Measurements from ENCODE around the gene OR6K3. TPM values are rescaled to one million over a fixed set of nuclear protein-coding genes. Genes with fewer than 3 reads are reported as not detected.

OR6K3 gene
- polyA plus RNA-seq, 2 of the 4 experiments (the other 2 are of a cell fraction), result not detected

DNA sequence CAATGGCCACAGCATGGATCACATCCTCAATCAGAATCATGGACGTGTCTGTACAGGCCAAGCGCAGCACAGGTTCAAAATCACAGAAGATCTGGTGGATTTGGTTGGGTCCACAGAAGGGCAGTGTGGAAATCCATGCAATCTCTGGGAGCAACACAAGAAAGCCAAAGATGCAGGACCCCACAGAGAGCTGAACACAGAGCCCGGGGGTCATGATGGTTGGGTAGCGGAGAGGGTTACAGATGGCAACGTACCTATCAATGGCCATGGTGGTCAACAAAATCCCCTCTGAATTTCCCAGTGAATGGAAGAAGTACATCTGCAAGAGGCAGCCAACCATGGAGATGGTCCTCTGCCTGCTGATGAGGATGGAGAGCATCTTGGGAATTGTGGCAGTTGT, 3.9 kb upstream of the OR6K3 start:
- no peak overlapping the region for H3K27ac ChIP-seq
- no peaks in the 10 kb centered on the region for H3K9me3 ChIP-seq
- FAIRE-seq (no peak), DNase-seq (ENCODE audit: low read depth in 1 of 2, low spot score in 1 of 2) (no peak), ATAC-seq (no peak)
- H3K4me3 ChIP-seq, result no peak overlapping the region
- POLR2A ChIA-PET, result no interaction called here
- H3K4me2 ChIP-seq, result no peak overlapping the region
- H3K4me1 ChIP-seq, result no peaks in the 10 kb centered on the region
- 8% methylated on average over 5 of the region's 5 CpGs for WGBS (ENCODE audit: missing lambda C conversion rate)
- TF ChIP-seq MAZ (IDR thresholded peaks at IDR 0.05; ENCODE audit: borderline replicate concordance, low read depth, low read length) (no peak), ZC3H11A (IDR thresholded peaks at IDR 0.05) (no peak), POLR2AphosphoS2 (conservative IDR thresholded peaks at IDR 0.05; ENCODE audit: low read length) (no peak)
- TF ChIP-seq, protein P1, sequence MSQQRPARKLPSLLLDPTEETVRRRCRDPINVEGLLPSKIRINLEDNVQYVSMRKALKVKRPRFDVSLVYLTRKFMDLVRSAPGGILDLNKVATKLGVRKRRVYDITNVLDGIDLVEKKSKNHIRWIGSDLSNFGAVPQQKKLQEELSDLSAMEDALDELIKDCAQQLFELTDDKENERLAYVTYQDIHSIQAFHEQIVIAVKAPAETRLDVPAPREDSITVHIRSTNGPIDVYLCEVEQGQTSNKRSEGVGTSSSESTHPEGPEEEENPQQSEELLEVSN (IDR thresholded peaks at IDR 0.05; ENCODE audit: borderline replicate concordance, low read depth), result no peak
- CTCF ChIA-PET, result no interaction called here

DNA sequence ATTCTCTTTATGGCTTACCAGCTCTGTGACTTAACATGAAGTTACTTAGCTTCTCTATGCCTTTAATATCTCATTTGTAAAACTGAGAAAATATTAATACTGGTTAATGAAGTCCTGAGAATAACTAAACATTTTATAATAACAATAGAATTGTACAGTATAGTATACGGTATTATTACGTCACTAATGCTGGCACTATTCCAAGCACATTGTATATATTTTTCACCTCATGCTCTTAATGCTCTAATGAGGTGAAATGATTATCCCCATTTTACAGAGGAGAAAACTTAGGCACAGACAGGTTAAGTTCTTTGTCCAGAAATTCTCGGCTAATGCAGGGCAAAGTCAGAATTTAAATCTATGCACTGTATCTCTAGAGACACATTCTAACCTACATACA, 856 bp downstream of the OR6K3 start:
- ATAC-seq (no peak), FAIRE-seq (no peak), DNase-seq (ENCODE audit: low read depth in 1 of 2, low spot score in 1 of 2) (no peak)
- H3K4me1 ChIP-seq, result no peaks in the 10 kb centered on the region
- no peaks in the 10 kb centered on the region for H3K9me3 ChIP-seq
- H3K4me3 ChIP-seq, result no peak overlapping the region
- TF ChIP-seq, protein P2, sequence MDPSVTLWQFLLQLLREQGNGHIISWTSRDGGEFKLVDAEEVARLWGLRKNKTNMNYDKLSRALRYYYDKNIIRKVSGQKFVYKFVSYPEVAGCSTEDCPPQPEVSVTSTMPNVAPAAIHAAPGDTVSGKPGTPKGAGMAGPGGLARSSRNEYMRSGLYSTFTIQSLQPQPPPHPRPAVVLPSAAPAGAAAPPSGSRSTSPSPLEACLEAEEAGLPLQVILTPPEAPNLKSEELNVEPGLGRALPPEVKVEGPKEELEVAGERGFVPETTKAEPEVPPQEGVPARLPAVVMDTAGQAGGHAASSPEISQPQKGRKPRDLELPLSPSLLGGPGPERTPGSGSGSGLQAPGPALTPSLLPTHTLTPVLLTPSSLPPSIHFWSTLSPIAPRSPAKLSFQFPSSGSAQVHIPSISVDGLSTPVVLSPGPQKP (IDR thresholded peaks at IDR 0.05; ENCODE audit: low read depth, low read length), result no peak
- TF ChIP-seq, protein P3, sequence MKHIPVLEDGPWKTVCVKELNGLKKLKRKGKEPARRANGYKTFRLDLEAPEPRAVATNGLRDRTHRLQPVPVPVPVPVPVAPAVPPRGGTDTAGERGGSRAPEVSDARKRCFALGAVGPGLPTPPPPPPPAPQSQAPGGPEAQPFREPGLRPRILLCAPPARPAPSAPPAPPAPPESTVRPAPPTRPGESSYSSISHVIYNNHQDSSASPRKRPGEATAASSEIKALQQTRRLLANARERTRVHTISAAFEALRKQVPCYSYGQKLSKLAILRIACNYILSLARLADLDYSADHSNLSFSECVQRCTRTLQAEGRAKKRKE (CRISPR knock-in tag; IDR thresholded peaks at IDR 0.05; ENCODE audit: low read depth), result no peak
- TF ChIP-seq, protein P4, sequence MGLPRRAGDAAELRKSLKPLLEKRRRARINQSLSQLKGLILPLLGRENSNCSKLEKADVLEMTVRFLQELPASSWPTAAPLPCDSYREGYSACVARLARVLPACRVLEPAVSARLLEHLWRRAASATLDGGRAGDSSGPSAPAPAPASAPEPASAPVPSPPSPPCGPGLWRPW (IDR thresholded peaks at IDR 0.05), result no peak
- TF ChIP-seq POLR2A (IDR thresholded peaks at IDR 0.05; ENCODE audit: low read length), result no peak
- TF ChIP-seq EHF (CRISPR knock-in tag; IDR thresholded peaks at IDR 0.05), result no peak
- TF ChIP-seq FOSL2 (IDR thresholded peaks at IDR 0.05), result no peak
- TF ChIP-seq FOSL2 (CRISPR knock-in tag; IDR thresholded peaks at IDR 0.05), result no peak
- TF ChIP-seq FOXS1 (CRISPR knock-in tag; IDR thresholded peaks at IDR 0.05), result no peak
- TF ChIP-seq BHLHE40 (IDR thresholded peaks at IDR 0.05; ENCODE audit: low read depth, low read length), result no peak
- TF ChIP-seq, protein P1 (IDR thresholded peaks at IDR 0.05; ENCODE audit: borderline replicate concordance, low read depth), result no peak
- TF ChIP-seq HOXA7 (CRISPR knock-in tag; IDR thresholded peaks at IDR 0.05), result no peak
- no peak for TF ChIP-seq MYC (IDR thresholded peaks at IDR 0.05; ENCODE audit: borderline replicate concordance, low read length)
- no peak for TF ChIP-seq JUNB (IDR thresholded peaks at IDR 0.05)
- no peak for TF ChIP-seq FOSB (CRISPR knock-in tag; IDR thresholded peaks at IDR 0.05)
- no peak for TF ChIP-seq MAZ (IDR thresholded peaks at IDR 0.05; ENCODE audit: borderline replicate concordance, low read depth, low read length)
- TF ChIP-seq, protein P5, sequence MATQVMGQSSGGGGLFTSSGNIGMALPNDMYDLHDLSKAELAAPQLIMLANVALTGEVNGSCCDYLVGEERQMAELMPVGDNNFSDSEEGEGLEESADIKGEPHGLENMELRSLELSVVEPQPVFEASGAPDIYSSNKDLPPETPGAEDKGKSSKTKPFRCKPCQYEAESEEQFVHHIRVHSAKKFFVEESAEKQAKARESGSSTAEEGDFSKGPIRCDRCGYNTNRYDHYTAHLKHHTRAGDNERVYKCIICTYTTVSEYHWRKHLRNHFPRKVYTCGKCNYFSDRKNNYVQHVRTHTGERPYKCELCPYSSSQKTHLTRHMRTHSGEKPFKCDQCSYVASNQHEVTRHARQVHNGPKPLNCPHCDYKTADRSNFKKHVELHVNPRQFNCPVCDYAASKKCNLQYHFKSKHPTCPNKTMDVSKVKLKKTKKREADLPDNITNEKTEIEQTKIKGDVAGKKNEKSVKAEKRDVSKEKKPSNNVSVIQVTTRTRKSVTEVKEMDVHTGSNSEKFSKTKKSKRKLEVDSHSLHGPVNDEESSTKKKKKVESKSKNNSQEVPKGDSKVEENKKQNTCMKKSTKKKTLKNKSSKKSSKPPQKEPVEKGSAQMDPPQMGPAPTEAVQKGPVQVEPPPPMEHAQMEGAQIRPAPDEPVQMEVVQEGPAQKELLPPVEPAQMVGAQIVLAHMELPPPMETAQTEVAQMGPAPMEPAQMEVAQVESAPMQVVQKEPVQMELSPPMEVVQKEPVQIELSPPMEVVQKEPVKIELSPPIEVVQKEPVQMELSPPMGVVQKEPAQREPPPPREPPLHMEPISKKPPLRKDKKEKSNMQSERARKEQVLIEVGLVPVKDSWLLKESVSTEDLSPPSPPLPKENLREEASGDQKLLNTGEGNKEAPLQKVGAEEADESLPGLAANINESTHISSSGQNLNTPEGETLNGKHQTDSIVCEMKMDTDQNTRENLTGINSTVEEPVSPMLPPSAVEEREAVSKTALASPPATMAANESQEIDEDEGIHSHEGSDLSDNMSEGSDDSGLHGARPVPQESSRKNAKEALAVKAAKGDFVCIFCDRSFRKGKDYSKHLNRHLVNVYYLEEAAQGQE (IDR thresholded peaks at IDR 0.05), result no peak
- TF ChIP-seq HOXB5 (CRISPR knock-in tag; IDR thresholded peaks at IDR 0.05), result no peak
- TF ChIP-seq, protein P6, sequence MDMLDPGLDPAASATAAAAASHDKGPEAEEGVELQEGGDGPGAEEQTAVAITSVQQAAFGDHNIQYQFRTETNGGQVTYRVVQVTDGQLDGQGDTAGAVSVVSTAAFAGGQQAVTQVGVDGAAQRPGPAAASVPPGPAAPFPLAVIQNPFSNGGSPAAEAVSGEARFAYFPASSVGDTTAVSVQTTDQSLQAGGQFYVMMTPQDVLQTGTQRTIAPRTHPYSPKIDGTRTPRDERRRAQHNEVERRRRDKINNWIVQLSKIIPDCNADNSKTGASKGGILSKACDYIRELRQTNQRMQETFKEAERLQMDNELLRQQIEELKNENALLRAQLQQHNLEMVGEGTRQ (IDR thresholded peaks at IDR 0.05), result no peak
- TF ChIP-seq RAD21 (conservative IDR thresholded peaks at IDR 0.05 in 1 of 2, IDR thresholded peaks at IDR 0.05 in 1 of 2), result no peak
- TF ChIP-seq ZC3H11A (IDR thresholded peaks at IDR 0.05), result no peak
- no peak overlapping the region for H3K27ac ChIP-seq
- WGBS (ENCODE audit: missing lambda C conversion rate), result 3% methylated on average over 3 of the region's 3 CpGs
- ChIA-PET CTCF (interaction anchor here (0.6 kb wide), 1 partner anchor 1894 kb away, joined by 4 read pairs; no protein-coding TSS in a partner anchor), POLR2A (no interaction called here)
- no peak overlapping the region for H3K4me2 ChIP-seq

All from A549 (cell line).